Measurements from ENCODE around the gene STUM.
A peak's percentile ranks its signal among the peaks of the same experiment; 100 is the strongest.

STUM gene

DNA sequence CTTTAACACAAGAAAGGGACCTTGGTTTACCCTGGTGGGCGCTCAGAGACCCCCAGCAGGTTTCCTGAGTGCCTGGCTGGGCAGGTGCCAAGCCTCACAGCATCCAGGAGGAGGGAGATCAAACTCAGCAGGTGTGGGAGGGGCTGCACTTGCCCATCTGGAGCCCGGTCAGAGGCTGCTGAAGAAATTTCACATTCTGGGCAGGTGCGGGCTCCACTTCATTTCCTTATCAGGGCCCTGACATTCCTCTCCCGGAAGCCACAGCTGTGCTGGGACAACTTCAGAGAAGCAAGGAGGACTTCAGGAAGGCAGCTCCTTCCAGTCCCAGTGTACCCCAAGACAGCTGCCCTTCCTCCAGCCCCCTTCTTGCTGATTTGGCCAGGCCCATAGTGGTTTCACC lies 107.6 kb downstream of the STUM start:
- no peak for DNase-seq

GRCh38 chr1:226656601-226657277 lies 108.2 kb downstream of the STUM start:
- DNase-seq = peak; percentile 24 to 63

- no peak for DNase-seq
These were observed 109.5 kb downstream of the STUM start for GRCh38 chr1:226657895-226658545.

- no peak for DNase-seq
These were observed 110.1 kb downstream of the STUM start for GRCh38 chr1:226658546-226659125.
